HUDEP-2 (cell line): ENCODE measurements around the gene TMEM256.

Experiments
- DNase-seq, 76 experiments: peaks; one replicate each; lab custom pipeline; 2025; ENCODE audit not compliant: unreplicated experiment in 76 of 76; lab: John Stamatoyannopoulos, UW

The TMEM256 gene

GRCh38 chr17:7403977-7404736 lies at the start of gene TMEM256:
TSS of gene TMEM256 (minus strand) at chr17:7404097. CDS start at chr17:7404084, 13 bp downstream.
- DNase-seq, result peak; percentile 70 to 99 (median 95)

- DNase-seq, result no peak
Observed at GRCh38 chr17:7448461-7448860, 44.6 kb upstream of the TMEM256 start.

GRCh38 chr17:7445619-7445968 lies 41.7 kb upstream of the TMEM256 start:
- DNase-seq, result peak in 39 of 76 experiments; percentile 9 to 59 (median 32)

GRCh38 chr17:7444682-7445618 lies 41.1 kb upstream of the TMEM256 start, which contains the start of gene CHRNB1:
TSS of gene CHRNB1 (plus strand) at chr17:7445061. CDS start at chr17:7445128, 67 bp downstream.
- peak in 36 of 76 experiments; percentile 13 to 59 (median 33) for DNase-seq

- no peak for DNase-seq
Observed at GRCh38 chr17:7443499-7444485, 39.9 kb upstream of the TMEM256 start.

- DNase-seq, result no peak
Observed at GRCh38 chr17:7442142-7442541, 38.2 kb upstream of the TMEM256 start.

- no peak for DNase-seq
Observed at GRCh38 chr17:7441266-7441665, 37.4 kb upstream of the TMEM256 start.

DNA sequence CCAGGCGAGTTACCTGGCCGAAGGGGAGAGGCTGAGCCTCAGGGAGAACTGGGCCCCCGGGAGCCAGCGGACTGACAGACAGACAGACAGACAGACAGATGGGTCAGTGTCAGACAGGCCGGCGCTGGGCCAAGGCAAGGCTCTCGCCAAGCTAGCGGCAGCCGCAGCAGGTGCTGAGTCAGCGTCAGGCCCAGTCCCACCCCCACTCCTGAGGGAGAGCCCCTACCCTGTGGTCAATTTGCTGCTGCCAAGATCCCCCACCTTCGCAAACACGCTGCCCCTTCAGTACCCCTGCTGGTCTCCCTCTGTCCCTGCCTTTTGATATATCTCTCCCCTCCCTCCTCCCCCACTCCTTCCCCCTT lies 36.9 kb upstream of the TMEM256 start:
- DNase-seq, result peak in 49 of 76 experiments; percentile 6 to 80 (median 41)

- peak in 26 of 76 experiments; percentile 5 to 46 (median 24) for DNase-seq
Observed at GRCh38 chr17:7440113-7440833, 36.4 kb upstream of the TMEM256 start.

DNA sequence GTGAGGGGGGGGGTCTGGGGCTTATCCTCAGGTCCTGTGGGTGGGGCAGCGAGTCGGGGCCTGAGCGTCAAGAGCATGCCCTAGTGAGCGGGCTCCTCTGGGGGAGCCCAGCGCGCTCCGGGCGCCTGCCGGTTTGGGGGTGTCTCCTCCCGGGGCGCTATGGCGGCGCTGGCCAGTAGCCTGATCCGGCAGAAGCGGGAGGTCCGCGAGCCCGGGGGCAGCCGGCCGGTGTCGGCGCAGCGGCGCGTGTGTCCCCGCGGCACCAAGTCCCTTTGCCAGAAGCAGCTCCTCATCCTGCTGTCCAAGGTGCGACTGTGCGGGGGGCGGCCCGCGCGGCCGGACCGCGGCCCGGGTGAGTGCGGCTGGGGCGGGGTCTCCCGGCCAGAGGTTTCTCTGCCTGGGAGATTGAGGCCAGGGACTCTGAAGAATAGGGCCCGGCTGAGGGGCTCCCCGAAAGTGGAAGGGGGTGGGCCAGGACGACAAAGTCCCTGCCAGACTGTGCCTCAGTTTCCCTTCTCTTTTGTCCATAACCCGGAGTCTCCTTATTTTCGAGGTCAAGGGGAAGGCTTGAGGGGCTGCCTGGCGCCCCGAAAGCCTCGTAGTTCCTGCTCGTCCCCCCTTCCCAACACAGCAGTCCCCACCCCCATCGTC lies 35.7 kb upstream of the TMEM256 start, which contains the start of gene FGF11:
FGF11 (plus strand) TSS at position 51 of the 651 bp plus-strand sequence; CDS start at position 160, 109 bp downstream.
- DNase-seq, result no peak

GRCh38 chr17:7438656-7439460 lies 35.0 kb upstream of the TMEM256 start:
- DNase-seq, result no peak

DNA sequence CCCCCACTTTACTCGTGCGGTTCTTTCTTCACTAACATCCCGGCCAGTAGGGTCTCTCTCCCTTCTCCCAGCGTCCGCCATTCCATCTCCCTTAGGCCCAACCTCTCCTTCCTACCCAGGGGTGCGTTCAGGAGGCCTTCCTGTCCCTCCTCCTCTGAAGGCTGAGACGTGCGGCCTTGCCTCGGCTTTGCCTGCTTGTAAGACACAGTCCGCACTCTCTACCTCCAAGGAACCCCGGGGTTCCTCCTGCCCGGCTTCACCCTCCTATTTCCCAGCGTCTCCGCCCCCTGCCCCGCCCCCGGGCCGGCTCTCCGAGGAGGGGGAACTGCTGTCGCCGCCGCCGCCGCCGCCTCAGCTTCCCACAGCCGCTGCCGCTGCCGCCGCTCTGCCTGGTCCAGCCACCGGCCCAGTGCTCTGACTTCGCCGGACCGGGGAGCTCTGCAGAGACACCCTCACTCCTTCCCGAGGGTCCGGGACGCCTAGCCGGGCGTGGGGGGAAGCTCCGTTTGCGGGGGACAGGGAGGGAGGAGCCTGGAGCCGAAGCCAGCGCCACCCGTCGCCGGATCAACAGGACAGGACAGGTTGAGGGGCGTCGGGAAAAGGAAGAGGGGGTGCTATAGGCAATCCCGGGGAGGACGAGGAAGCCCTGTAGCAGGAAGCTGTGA lies 34.2 kb upstream of the TMEM256 start:
- DNase-seq, result no peak

DNA sequence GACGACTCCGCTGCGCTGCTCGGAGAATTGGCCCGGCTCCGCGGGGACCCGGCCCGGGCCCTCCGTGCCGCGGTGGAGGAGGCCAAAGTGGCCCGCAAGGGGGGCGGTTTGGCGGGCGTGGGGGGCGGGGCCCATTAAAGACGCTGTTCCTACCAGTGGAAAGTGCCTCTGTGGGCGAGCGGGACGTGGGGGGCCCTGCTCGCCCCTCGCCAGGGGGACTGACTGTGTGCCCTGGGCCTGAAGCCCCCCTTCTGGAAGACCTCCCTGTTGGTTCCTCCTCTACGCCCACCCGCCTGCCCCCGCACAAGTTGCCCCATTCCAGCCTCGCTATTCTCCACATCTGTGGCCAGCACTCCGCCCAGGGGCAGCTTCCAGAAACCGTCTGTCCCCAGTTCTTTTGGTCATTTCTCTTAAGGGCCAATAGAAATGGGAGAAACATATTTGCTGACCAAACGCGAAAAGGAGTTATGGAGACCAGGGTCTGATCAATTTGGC lies 33.5 kb upstream of the TMEM256 start:
- DNase-seq, result no peak

GRCh38 chr17:7436556-7437368 lies 32.9 kb upstream of the TMEM256 start:
- DNase-seq, result peak in 65 of 76 experiments; percentile 28 to 85 (median 70)

DNA sequence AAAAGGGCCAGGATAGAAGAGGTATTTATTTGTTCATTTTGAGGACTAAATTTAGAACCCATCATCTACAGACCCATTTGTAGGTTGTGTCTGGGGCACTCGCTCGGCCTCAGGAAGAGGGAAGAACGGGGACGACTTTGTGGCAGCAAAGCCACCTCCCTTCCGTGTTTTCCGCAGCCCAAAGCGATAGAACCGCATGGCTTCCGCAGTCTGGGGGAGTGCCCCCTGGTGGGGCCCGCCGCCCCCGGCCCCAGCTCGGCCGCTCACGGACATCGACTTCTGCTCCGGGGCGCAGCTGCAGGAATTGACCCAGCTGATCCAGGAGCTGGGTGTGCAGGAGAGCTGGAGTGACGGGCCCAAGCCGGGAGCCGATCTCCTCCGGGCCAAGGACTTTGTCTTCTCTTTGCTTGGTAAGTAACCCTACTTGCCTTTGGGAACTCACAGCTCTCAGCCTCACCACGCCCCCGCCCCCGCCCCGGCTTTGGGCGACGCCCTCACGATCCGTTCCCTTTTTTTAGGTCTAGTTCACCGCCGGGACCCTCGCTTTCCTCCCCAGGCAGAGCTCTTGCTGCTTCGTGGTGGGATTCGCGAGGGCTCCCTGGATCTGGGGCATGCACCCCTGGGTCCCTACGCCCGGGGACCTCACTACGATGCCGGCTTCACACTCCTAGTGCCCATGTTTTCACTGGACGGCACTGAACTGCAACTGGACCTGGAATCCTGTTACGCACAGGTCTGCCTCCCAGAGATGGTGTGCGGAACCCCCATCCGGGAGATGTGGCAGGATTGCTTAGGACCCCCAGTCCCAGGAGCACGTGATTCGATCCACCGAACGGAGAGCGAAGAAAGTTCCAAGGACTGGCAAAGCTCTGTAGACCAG lies 32.0 kb upstream of the TMEM256 start:
- peak in 59 of 76 experiments; percentile 16 to 77 (median 56) for DNase-seq

- DNase-seq, result no peak
Observed at GRCh38 chr17:7432296-7432695, 28.4 kb upstream of the TMEM256 start.
